Astrocyte of the cerebellum (primary cell): ENCODE data around the gene CAMTA1.

Experiments used
- DNase-seq: peaks from one replicate; pipeline ENCODE4 v3.0.0-alpha.2; 2011; ENCODE audit warnings: low read depth
- H3K4me3 ChIP-seq: 2 replicates; pipeline ENCODE4 v1.5.1; 2011; ENCODE audit warnings: mild to moderate bottlenecking, low read depth, low read length, moderate library complexity
- in situ Hi-C: cut with HindIII; loops from 2 replicates; pipeline ENCODE4 v1.10.0; 2017; ENCODE audit warnings: low sequenced_read_pairs
- TF ChIP-seq, protein P1 (sequence below): IDR thresholded peaks from 2 replicates; pipeline ENCODE4 v1.5.1; 2012; ENCODE audit warnings: low read length, low read depth, moderate library complexity, mild to moderate bottlenecking; ENCODE audit errors: missing control alignments

CAMTA1 gene

DNA sequence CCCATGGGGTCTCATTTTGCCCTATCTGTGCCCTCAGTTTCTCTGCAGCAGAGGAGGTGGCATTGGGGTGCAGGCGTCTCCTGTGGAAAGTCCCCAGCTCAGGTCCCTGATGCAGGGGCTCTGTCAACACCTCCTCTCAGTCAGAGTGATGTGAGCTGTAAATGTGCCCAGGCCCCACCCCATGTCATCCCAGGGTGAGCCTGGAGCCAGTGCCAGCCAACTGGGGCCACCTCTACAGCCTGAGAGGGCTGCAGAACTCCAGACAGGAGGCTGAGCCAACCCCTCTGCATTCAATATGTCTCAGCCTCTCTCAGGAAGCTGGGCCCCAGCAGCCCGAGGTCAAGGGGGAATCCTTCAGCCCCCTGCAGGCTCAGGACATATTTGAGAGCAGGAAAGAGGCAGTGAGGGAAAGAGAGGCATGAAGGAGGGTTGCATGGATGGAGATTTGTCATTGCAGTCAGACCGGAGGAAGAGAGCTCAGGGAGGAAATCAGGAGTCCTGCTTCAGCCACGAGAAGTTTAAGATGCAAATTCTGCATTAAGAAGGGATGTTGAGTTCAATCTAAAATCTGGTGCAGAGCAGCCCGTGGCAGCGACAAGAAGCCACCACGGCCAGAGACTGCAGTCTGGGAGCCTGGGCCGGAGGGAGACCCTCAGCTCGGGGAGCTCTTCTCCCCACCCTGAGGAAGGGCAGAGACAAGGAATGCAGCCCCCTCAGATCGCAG, 697.7 kb downstream of the CAMTA1 start:
- TF ChIP-seq, protein P1, sequence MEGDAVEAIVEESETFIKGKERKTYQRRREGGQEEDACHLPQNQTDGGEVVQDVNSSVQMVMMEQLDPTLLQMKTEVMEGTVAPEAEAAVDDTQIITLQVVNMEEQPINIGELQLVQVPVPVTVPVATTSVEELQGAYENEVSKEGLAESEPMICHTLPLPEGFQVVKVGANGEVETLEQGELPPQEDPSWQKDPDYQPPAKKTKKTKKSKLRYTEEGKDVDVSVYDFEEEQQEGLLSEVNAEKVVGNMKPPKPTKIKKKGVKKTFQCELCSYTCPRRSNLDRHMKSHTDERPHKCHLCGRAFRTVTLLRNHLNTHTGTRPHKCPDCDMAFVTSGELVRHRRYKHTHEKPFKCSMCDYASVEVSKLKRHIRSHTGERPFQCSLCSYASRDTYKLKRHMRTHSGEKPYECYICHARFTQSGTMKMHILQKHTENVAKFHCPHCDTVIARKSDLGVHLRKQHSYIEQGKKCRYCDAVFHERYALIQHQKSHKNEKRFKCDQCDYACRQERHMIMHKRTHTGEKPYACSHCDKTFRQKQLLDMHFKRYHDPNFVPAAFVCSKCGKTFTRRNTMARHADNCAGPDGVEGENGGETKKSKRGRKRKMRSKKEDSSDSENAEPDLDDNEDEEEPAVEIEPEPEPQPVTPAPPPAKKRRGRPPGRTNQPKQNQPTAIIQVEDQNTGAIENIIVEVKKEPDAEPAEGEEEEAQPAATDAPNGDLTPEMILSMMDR = no peak
- DNase-seq = no peak
- no peak overlapping the region for H3K4me3 ChIP-seq
- in situ Hi-C loops = no loop called here

DNA sequence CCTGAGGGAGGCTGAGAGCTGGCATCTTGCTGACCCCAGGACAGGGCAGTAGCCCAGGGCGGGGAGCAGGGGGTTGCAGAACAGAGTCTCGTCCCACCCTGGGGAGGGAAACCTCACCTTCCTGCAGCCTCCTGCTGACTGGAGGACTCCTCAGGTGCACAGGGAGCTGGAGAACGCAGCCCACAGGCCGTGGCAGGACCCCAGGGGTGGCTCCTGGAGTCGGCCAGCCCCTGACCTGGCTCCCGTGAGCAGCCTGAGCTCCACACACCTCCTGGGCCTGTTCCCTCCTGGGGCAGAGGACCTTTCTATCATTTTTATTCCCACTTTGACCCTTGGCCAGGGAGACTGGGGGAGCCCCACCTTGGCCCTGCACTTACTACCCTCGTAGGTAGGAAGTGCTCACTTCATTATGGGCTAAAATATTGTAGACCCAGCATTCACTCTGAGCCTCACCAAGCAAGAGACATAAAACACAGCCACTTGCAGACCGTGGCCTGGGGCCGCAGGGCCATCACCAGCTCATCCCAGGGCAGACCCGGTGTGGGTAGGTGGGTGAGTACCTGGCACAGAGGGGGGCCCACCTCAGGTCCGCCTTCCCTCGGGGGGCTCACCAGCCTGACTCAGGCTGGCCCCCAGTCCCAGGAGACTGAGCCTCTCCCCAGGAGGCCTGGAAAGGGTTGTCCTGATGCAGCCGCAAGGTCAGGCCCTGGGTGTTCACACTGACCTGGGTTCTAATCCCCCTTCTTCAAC, 698.6 kb downstream of the CAMTA1 start:
- TF ChIP-seq, protein P1 = no peak
- DNase-seq = no peak
- in situ Hi-C loops = no loop called here
- no peak overlapping the region for H3K4me3 ChIP-seq

DNA sequence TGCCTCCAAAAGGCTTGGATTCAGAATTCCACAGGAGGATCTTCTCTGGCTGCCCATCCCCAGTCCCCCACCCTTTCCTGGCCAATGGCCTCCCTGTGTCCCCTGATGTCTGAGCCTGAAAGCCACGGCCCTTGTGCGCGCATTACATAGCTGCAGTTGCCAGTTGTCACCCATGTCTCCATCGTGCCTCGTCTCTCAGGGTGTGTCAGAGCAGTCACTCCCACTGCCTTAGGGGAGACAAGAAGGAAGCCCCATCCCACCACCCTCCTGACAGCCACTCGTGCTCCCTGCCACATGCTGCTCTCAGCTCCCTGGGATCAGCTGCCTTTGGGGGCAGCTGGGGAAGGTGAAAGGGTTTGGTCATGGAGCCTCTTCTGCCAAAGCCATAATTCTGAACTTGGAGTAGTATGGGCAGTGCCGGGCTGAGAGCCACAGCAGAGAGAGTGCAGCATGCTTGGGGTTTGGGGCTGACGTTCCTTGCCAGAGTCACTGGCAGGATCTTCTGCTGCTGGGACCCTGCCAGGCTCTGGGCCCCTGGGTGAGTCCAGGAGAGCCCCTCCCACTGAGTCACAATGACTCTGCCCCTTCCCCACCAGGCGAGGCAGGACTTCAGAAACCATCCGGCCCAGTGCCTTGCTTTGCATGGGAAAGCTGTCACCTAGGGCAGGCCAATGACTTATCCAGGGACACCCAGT, 700.0 kb downstream of the CAMTA1 start:
- TF ChIP-seq, protein P1 = no peak
- no peak for DNase-seq
- no peak overlapping the region for H3K4me3 ChIP-seq
- in situ Hi-C loops = no loop called here

DNA sequence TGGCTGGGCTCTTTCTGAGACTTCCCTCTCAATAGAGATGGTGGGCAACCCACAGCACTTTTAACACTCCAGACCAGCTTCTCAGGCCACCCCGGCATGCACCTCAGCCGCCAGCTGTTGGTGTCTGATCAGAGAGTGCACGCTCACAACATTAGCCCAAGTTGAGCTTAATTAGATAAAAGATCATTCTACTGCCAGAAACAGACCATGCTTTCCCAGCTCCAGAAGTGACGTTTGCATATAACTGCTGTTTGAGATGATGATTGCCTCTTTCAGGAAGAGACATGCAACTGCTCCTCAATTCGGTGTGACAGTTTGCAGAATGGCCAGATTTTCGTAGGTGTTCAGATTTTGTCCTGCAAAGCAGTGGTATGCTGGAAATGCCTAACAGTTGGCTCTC, 700.6 kb downstream of the CAMTA1 start:
- in situ Hi-C loops = no loop called here
- DNase-seq = no peak
- no peak overlapping the region for H3K4me3 ChIP-seq
- TF ChIP-seq, protein P1 = no peak

DNA sequence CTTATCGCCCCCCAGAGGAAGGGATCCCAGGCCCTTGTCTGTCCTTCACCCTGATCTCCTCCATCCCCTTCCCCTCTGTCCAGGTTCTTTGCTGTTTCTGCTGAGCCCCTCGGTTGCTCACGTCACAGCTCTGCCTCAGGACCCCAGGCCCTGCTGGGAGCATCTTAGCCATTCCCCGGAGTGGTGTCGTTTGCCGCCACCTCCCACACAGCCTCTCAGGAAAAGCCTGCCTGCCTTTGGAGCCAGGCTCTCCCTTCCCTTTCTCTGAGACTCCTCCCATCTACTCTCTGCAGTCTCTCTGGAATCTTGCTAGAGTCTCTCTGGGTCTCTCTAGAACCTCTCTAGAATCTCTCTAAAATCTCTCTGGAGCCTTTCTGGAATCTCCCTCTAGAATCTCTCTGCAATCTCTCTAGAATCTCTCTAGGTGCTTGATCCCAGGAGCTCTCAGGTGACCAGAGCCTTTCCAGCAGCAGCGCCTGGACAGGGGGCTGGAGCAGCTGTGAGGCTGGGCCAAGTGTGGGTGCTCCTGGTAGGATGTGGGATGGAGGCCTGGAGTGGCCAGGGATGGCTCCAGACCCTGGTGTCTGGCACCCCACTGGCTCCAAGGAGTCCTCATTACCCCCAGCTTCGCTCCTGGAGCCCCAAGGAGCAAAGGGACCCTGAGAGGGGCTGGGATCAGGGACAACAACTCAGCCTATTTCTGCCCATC, 702.7 kb downstream of the CAMTA1 start:
- no peak overlapping the region for H3K4me3 ChIP-seq
- in situ Hi-C loops = no loop called here
- no peak for DNase-seq
- TF ChIP-seq, protein P1 = no peak

DNA sequence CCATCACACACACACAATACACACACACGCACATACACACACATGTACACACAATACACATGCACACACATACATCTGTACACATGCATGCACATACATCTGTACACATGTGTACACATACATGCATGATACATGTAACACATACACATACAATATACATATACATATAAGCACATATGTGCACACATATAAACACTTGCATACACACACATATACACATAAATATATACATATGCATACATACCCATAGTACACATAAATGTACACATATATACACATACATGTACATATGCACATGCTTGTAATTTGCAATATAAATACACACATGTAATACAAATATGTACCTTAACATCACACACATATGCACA, 703.2 kb downstream of the CAMTA1 start:
- TF ChIP-seq, protein P1 = no peak
- DNase-seq = no peak
- H3K4me3 ChIP-seq = no peak overlapping the region
- in situ Hi-C loops = no loop called here
